GM19035 (cell line): ENCODE results near the gene TCL1A.
"Not testable (repeated sequence)": the region's sequence is repeated elsewhere in the genome, so short reads cannot be mapped to it uniquely, and the experiment has no call there.

Experiments
- ATAC-seq: cut with Tn5 transposase; IDR thresholded peaks from one replicate; pipeline ENCODE4 v1.9.1; 2021; ENCODE audit not compliant: unreplicated experiment

TCL1A gene

GRCh38 chr14:95713596-95714371 is at the start of gene TCL1A:
Gene TCL1A, minus strand, starts transcription at chr14:95714125. Its CDS starts 59 bp downstream, at chr14:95714066.
- ATAC-seq: peak; percentile 78

GRCh38 chr14:95763032-95763431 is 49.1 kb upstream of the TCL1A start:
- ATAC-seq: not testable (repeated sequence)

- ATAC-seq: no peak
These were observed 47.5 kb upstream of the TCL1A start for GRCh38 chr14:95761436-95761835.

GRCh38 chr14:95760596-95760995 is 46.7 kb upstream of the TCL1A start:
- no peak for ATAC-seq

- ATAC-seq: no peak
These were observed 46.0 kb upstream of the TCL1A start for GRCh38 chr14:95759941-95760340.

- no peak for ATAC-seq
These were observed 44.4 kb upstream of the TCL1A start for GRCh38 chr14:95758331-95758730.

GRCh38 chr14:95756751-95757150 is 42.8 kb upstream of the TCL1A start:
- ATAC-seq: no peak

GRCh38 chr14:95756127-95756526 is 42.2 kb upstream of the TCL1A start:
- no peak for ATAC-seq

- no peak for ATAC-seq
These were observed 27.9 kb upstream of the TCL1A start for GRCh38 chr14:95741781-95742180.

- no peak for ATAC-seq
These were observed 27.1 kb upstream of the TCL1A start for GRCh38 chr14:95741038-95741490.

- no peak for ATAC-seq
These were observed 25.4 kb upstream of the TCL1A start for GRCh38 chr14:95739356-95739755.

GRCh38 chr14:95733212-95733611 is 19.3 kb upstream of the TCL1A start:
- no peak for ATAC-seq

GRCh38 chr14:95730126-95730525 is 16.2 kb upstream of the TCL1A start:
- ATAC-seq: no peak

- not testable (repeated sequence) for ATAC-seq
These were observed 15.6 kb upstream of the TCL1A start for GRCh38 chr14:95729402-95730028.

GRCh38 chr14:95727056-95727700 is 13.3 kb upstream of the TCL1A start:
- ATAC-seq: no peak

- peak; percentile 86 for ATAC-seq
These were observed 11.9 kb upstream of the TCL1A start for GRCh38 chr14:95725685-95726336.

GRCh38 chr14:95722525-95723190 is 8.7 kb upstream of the TCL1A start:
- no peak for ATAC-seq

- no peak for ATAC-seq
These were observed 1.5 kb downstream of the TCL1A start for GRCh38 chr14:95712398-95712797.

GRCh38 chr14:95711476-95712176 is 2.3 kb downstream of the TCL1A start:
- ATAC-seq: no peak

- ATAC-seq: no peak
These were observed 3.8 kb downstream of the TCL1A start for GRCh38 chr14:95710106-95710505.
